Uterus (tissue), 2 donors: ENCODE measurements around the gene CAMSAP2.

ENCODE experiments used
- CTCF ChIP-seq, 4 experiments: fragments of 200-600 bp in 2 of 4; fragments of 450-650 bp in 2 of 4; sonication (generic) in 2 of 4; IDR thresholded peaks; one replicate each; pipeline ENCODE4 v1.5.1; 2016 to 2019; ENCODE audit warnings: antibody characterized with exemption in 4 of 4, mild to moderate bottlenecking in 2 of 4, moderate library complexity in 1 of 4
- POLR2A ChIP-seq, 2 donors: fragments of 450-650 bp; IDR thresholded peaks; one replicate each; pipeline ENCODE4 v1.6.1; 2016; ENCODE audit warnings: antibody characterized with exemption in 2 of 2, mild to moderate bottlenecking in 1 of 2, moderate library complexity in 1 of 2

GRCh38 chr1:200724064-200724463 lies 14.6 kb upstream of the CAMSAP2 start:
- no peak for TF ChIP-seq POLR2A (IDR thresholded peaks at IDR 0.05)
- no peak for TF ChIP-seq CTCF (IDR thresholded peaks at IDR 0.05)
